Activated T-cell treated with anti-CD3 and anti-CD28 coated beads, Interleukin-2, amount 50 U/mL, for 48 hours (primary cell): ENCODE data around the gene VSIG8.
A peak's percentile ranks its signal among the peaks of the same experiment; 100 is the strongest.

Source experiments
- DNase-seq, 2 experiments: peaks; one replicate each; pipeline ENCODE4 v3.0.0-alpha.2; 2020

The VSIG8 gene

DNA sequence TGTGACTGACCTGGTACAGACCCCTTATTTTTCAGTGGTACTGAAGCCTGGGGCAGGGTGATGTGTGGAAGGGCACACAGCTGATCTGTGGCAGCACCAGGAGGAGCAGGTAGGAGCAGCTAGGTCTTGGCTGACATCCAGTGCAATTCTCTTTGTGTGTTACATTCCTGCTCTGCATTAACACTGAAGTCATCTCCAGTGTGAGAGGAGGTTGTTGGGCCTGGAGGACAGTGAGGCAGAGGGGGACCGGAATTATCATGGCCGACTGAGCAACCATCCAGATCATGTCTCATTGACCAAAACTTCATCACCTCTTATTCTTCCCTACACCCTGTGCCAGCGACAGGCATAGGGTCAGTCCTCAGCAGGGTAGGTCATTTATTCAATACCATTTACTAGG is 34.3 kb downstream of the VSIG8 start:
- no peak for DNase-seq

DNA sequence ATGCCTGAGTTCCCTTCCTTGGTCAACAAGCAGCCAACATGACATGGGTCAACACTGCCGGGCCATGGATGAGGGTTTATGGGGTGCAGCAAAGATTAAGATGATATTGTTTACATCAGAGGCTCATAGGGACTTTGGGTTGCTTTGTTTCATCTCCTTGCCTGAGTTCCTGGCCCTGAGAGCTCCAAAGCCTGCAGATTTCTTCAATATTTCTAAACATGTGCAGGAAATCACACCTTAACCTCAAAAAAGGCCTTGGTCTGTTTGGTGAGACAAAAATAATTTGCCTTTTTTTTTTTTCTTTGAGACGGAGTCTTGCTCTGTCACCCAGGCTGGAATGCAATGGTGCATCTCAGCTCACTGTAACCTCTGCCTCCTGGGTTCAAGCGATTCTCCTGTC is 34.9 kb downstream of the VSIG8 start:
- no peak for DNase-seq

DNA sequence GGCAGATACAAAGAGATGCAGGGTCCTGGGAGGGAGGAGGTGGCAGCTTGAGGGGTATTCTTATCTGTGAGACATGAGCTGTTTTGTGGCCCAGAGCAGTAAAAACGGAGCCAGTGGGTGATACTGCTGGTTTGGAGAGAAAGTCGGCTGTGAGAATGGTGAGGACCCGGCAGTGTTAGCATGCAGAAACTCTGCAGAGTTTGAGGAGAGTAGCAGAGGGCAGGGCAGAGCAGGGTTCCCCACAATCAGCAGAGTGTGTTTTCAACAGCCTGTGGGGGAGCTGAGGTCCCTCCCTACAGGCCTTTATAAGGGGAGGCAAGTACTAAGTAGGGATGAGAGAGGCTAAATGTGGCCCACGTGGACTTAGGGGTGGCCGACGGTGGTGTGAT is 35.4 kb downstream of the VSIG8 start:
- no peak for DNase-seq

DNA sequence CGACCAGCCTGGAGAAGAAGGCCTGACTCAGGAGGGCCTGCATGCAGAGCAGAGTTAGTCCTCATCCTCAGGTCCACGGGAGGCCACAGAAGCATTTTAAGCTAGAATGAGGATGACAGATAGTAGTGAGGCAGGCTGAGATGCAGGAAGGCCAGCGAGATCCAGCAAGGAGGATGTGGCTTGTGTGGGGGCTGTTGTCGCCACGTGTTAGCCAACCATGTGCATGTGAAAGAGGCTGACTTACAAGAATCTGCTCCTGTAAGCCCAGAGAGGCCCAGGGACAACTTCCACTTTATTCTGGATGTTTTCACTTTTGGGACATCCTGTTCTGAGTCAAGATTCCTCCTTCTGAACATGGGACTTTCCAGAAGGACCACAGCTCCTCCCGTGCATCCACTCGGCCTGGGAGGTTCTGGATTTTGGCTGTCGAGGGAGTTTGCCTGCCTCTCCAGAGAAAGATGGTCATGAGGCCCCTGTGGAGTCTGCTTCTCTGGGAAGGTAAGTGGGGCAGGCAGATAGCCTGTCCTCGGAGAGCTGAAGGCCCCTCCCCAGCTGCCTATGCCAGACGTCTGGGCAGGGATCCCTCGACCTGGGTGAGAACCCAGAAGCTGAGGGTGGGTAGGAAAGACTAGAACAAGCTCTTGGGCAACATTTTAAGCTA is 35.9 kb downstream of the VSIG8 start, which contains the start of gene SLAMF8:
Gene SLAMF8, plus strand, starts transcription at position 433 of the 661 bp plus-strand sequence. Its CDS starts 26 bp downstream, at position 459.
- DNase-seq, result peak; percentile 66 to 74

DNA sequence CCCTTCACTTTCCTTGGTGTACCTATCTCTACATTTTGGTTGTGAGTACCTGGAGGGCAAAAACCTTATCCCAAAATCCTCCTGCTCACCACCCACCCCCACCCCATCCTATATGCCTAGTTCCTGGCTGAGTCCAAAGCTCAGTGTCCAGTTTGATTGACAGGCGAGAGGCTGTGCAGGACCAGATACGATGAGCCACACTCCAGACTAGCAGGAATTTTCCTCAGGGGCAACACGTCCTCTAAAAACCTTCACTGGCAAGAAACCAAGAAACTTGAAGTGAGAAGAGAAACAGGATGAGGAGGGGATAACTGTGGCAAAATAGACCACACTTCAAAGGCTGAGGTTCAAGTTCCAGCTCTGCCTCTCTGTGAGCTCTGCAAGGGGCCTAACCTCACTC is 36.9 kb downstream of the VSIG8 start:
- no peak for DNase-seq

DNA sequence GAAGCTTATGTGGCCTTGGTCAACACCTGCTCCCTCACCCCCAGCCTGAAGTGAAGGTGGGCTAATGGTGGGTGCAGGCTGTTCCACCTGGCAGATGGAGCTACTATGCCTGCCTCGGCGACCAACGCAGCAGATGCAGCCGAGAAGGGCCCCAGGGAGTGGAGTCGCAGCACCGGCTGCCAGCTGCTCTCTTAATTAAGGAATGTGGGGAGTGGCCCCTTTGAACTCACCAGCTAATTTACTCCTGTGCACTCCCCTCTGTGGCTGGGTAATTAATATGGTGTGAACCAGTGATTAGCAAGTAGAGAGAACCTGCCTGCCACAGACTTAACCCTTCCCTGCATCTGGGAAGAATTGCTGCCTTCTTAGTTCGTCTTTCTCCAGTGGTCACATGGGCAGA is 39.1 kb downstream of the VSIG8 start:
- DNase-seq, result no peak

DNA sequence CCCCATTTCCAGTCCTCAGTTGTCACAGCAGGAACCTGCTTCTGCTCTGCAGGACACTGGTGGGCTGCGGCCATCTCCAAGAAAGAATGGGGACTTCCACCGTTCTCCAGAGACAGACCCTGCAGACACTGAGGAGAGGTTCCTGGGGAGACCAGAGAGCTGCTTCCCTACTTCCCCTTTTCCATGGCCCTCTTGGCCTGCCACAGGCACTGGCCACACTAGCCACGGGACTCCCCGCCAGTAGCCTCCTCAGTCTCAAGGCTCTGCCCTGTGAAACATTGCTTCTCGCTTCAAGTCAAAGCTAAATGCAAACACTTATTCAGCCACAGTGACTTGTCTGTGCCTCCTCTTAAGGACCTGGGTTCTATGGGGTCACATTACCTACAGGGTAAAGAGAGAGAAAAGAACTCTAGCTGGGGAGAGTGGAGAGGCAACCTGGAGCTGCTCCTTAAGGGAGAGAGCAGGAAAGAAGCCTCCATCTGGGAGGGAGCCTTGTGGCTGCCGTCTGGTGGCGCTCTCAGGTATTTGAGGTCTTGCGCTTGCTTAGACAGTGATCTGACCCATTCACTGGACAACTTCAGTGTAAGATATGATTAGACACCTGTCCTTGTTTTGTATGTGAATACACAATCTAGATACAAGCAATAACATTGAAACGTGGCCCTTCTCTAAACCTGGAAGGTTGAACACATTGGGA is 41.1 kb downstream of the VSIG8 start:
- peak; percentile 49 to 58 for DNase-seq

DNA sequence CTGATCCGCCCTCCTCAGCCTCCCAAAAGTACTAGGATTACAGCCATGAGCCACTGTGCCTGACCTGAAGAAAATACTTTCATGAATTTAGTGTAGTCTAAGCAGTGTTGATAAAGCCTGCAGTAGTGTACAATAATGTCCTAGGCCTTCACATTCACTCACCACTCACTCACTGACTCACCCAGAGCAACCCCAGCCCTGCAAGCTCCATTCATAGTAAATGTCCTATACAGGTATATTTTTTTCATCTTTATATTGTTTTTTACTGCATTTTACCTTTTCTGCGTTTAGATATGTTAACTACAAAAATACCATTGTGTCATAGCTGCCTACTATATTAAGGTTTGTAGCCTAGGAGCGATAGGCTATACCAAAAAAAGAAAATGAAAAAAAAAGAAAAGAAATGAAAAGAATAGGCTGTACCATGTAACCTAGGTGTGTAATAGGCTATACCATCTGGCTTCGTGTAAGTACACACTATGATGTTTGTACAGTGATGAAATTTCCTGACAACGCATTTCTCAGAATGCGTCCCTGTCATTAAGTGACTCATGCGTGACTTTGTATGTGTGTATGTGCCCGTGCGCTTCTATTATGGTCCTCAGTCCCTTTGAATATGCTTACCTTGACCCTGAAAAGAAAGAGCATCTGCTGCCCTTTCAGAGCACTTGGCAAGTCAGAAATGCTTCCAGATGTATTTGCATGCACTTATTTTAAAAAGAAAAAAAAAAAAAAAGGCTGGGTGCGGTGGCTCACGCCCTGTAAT is 45.0 kb downstream of the VSIG8 start:
- no peak for DNase-seq

DNA sequence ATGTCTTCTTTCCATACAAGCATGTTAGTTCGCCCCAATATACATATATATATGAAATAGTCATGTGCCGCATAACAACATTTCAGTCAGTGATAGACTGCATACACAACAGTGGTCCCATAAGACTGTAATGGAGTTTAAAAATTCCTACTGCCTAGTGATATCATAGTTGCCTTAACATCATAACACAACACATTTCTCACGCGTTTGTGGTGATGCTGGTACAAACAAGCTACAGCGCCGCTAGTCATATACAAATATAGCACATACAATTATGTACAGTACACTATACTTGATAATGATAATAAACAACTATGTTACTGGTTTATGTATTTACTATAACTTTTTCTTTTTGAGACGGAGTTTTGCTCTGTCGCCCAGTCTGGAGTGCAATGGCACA is 46.5 kb downstream of the VSIG8 start:
- DNase-seq, result no peak

DNA sequence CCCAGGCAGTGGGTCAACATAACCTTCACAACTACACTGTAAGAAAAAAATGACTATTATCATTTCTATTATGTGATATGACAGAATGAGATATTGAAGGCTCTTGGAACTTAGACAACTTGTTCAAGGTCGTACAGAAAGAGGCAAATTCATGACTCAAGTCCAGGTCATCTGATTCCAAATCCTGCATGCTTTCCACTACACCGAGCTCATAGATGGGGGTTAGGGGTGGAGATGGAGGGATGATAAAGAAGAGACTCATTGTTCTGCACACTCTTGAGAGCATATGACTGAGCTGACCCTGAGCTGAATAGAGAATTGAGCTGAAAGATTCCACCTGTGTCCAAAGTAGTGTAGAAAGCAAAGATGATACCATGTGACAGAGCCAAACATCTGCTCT is 57.5 kb downstream of the VSIG8 start:
- no peak for DNase-seq
